Retinal pigment epithelial cell (primary cell): Measurements from ENCODE around the gene DSC3.
"Not testable (repeated sequence)": the region's sequence is repeated elsewhere in the genome, so short reads cannot be mapped to it uniquely, and the experiment has no call there.

Experiments used
- DNase-seq: peaks from one replicate; pipeline ENCODE4 v3.0.0-alpha.2; 2010; ENCODE audit warnings: low read depth
- H3K4me3 ChIP-seq: 2 replicates; pipeline ENCODE4 v1.5.1; 2011; ENCODE audit warnings: mild to moderate bottlenecking, low read length, control low read depth, moderate library complexity
- CTCF ChIP-seq: conservative IDR thresholded peaks from 2 replicates; pipeline ENCODE4 v1.5.1; 2011; ENCODE audit warnings: low read depth, low read length, control low read depth, inconsistent platforms

The DSC3 gene

DNA sequence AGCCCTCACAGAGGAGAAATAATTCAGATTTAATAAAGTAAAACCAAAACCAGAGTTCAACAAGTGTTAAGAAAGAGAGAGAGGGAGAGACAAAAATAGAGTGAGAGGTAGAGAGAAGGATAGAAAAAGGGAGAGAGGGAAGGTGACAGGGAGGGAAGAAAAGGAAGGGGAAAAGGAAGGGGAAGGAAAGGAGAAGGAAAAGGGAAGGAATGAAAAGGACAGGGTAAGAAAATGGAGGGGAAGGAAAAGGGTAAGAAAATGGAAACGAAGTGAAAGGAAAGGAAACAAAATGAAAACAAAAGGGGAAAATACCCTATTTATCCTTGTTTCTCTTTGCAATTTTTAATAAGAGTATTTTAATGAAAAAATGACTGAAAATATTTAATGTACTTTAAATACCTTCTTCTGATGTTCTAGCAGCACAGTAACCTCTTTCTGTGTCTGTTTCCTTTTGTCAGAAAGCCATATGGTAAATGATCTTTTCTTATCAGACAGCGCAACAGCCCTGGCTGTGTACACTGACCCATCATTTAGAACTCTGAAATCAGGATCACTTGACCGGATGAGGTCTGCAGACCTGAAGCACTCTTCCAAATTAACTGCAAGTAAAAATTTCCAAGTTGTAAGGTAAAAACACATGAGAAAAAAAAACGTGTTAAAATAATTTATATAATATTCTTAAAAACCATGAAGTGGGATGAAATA is 11.8 kb downstream of the DSC3 start:
- TF ChIP-seq CTCF = no peak
- H3K4me3 ChIP-seq = no peak overlapping the region
- DNase-seq = no peak

- DNase-seq = no peak
- no peak for TF ChIP-seq CTCF
- no peak overlapping the region for H3K4me3 ChIP-seq
Observed at GRCh38 chr18:31015715-31016434, 26.7 kb downstream of the DSC3 start.

GRCh38 chr18:31011455-31011854 is 31.1 kb downstream of the DSC3 start:
- peak; percentile 95 for DNase-seq
- not testable (repeated sequence) for H3K4me3 ChIP-seq

DNA sequence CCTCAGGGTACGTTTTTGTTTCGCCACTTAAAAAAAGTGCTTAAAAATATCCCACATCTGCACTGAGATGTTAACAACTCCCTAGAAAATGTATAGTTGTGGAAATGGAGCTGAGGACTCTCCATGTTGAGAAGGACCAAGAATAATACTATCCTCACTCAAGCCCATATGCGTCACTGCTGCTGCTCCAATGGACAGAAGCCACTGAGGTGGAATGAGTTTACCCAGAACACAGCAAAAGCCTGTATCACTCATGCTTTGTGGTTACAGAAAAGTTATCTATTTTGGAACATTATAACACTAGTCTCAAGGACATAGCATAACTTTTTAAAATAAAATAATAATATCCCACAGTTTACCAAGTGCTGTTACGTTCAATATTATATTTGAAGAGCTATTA is 31.9 kb downstream of the DSC3 start:
- TF ChIP-seq CTCF = no peak
- no peak for DNase-seq
- no peak overlapping the region for H3K4me3 ChIP-seq

DNA sequence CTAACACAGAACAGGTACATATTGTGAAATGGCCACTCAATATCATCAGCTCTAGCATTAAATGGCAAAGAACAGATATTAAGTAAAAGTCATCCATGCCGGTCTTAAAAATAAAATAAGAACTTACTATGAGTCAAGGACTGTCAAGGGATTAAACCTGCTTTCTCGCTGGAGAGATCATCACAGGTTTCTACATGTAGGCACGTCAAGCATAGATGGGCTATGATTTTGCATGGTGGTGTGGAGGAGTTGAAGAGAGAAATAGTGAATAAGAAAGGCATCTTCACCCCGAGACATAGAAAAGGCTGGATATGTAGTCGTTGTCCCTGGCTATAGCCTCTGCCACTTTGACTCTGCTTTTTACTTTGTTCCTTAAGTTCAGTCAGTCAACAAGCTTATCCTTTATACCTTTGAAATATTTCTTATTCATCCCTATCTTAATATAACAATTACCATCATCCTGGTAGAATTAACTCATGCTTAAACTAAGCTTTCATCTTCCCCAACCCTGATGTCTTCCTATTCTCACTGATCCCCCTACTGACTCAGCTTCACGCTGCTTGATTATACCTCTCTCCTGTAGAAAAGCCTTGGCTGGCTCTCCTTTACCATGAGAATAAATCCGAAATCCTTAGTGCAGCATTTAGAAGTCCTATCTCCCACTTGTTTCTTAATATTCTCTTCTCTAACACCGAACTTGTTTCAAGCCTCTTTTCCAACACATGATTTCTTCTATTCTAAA is 42.5 kb downstream of the DSC3 start:
- no peak overlapping the region for H3K4me3 ChIP-seq
- TF ChIP-seq CTCF = no peak
- DNase-seq = no peak

GRCh38 chr18:30999186-30999585 is 43.4 kb downstream of the DSC3 start:
- no peak for DNase-seq
- H3K4me3 ChIP-seq = no peak overlapping the region
- peak; percentile 3 for TF ChIP-seq CTCF

GRCh38 chr18:30997223-30997622 is 45.3 kb downstream of the DSC3 start:
- no peak for DNase-seq
- no peak for TF ChIP-seq CTCF

More at GRCh38 chr18:30997223-30997622, 45.3 kb downstream of the DSC3 start:
- no peak overlapping the region for H3K4me3 ChIP-seq
